ENCODE data around the gene ACSL3.

ACSL3 gene

GRCh38 chr2:222878877-222879603 is 18.2 kb downstream of the ACSL3 start:
- DNase-seq: no peak

GRCh38 chr2:222879604-222879933 is 18.7 kb downstream of the ACSL3 start:
- DNase-seq: no peak

- no peak for DNase-seq
Measured at GRCh38 chr2:222882484-222882928, 21.7 kb downstream of the ACSL3 start.

GRCh38 chr2:222883420-222883819 is 22.6 kb downstream of the ACSL3 start:
- no peak for DNase-seq

DNA sequence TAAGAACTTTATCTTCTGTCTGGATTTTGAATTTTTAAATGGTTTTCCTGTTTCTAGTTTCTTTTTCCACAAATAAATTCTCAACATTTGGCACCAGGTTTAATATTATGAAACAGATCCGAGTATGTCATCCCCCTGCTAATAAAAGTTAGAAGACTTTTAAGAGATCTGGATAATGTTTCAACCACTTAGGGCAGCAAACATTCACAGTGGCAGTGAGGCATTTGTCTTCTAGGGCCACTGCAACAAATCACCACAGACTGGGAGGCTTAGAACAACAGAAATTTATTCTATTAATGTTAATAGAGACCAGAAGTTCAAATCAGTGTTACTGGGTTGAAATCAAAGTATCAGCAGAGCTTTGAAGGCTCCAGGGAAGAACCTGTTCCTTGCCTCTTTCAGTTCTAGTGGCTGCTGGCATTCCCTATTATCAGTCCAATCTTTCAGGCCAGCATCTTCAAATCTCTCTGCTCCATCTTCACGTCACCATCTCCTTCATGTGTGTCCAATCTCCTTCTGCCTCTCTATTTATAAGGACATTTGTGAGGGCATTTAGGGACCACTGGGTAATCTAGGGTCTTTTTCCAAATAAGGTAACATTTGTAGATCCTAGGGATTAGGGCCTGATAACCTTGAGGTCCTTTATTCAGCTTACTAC is 23.4 kb downstream of the ACSL3 start:
- DNase-seq: no peak

DNA sequence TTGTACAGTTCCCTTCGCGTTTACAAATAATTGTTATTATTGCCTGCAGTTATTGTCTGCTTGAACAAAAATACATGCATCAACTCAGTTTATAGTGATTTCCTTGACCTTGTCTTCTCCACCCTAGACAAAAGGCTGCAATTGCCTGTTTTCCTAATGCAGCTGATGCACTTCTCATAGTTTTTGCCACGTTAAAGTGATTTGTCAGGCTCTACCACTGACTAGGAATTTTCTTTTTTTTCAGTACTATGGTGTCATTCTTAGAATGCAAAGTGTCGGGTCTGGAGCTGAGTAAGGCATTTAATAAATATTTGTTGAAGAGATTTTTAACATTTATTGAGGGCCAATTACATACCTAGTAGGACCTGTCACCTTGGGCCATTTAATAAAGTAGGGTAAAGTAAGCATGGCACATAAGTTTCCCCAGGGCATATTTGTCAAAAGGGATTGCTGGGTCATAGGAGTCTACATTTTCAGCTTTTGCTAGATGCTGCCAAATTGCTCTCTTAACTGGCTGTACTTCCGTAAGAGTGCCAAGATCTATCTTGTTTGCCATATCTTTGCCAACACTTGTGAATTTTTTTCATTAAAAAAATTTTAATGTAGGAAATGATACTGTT is 24.1 kb downstream of the ACSL3 start:
- DNase-seq: no peak

DNA sequence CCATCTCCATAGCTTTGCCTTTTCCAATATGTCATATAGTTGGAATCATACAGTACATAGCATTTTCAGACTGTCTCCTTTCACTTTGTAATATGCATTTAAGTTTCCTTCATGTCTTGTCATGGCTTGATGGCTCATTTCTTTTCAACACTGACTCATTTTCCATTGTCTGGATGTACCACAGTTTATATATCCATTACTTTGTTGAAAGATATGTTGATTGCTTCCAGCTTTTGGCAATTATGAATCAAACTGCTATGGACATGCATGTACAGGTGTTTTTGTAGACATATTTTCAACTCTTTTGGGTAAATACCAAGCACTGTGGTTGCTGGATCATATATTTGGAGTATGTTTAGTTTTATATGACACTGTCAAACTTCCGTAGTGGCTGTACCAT is 26.3 kb downstream of the ACSL3 start:
- DNase-seq: no peak

DNA sequence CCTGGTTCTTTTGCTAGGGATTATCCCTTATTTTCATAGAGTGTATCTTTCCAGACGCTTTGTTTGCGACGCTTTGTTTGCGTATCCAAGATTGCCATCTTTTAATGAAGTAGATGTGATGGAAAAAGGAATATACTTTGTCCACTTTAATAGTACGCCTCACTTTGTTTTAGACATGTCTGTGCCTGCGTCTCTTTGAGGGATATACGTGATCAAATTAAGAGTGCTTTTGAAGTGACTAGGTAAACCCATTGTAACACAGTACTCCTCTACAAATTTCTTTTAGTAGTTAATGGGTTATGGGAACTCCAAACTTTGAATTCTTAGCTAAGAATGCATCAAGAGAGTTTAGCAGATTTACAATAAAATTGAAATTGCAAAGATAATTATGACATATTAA is 27.9 kb downstream of the ACSL3 start:
- DNase-seq: no peak

DNA sequence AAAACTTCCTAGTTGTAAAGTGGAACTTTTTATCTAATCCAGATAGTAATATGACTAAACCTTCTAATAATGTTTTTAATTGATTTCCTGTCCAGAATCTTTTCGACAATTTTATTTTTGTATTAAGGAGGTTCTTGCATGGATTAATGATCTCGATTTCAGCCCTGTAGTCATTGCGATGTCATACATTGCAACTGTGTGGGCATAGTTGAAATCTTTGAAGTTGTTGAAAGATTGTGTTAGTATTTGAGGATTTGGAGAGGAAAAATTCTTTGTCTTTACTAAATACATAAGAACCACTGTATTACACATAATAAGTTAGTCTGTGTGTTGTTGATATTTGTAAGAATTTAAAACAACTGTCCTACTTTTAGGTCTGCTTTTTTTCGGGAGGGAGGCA is 31.1 kb downstream of the ACSL3 start:
- DNase-seq: no peak

DNA sequence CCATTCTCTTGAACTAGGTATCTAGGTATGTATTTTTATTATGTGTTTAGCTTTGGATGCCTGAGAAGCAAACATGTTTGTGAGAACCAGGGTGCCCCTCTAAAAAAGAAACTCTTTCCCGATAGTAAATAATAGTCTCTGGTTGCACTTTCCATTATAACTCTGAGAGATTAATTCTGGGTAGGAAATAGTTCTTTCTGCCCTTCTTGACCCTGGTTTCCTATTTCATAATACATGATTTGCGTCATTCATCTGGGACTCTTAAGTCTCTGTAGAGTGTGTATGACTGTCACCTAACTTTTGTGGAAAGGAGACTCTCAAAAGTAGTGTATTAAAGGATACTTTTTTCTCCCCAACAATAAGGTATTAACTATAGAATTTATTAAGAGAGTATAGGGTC is 31.5 kb downstream of the ACSL3 start:
- DNase-seq: no peak

DNA sequence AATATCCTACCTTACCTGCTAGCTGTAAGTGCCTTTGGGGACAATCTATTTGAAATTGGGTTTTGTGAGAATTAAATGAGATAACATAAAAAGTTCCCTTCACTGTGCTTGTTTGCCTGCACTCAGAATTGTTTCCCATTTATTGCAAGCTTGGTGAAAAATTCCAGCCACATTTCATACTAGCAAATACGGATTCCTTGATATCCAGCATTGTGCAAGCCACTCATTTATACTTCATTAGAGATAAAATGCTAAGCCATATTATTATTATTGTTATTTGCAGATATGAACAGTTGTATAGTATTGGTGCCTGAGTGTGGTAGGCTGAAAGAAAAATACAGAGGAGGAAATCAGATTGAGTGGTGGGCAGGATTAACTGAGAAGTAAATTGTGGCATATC is 31.9 kb downstream of the ACSL3 start:
- no peak for DNase-seq

DNA sequence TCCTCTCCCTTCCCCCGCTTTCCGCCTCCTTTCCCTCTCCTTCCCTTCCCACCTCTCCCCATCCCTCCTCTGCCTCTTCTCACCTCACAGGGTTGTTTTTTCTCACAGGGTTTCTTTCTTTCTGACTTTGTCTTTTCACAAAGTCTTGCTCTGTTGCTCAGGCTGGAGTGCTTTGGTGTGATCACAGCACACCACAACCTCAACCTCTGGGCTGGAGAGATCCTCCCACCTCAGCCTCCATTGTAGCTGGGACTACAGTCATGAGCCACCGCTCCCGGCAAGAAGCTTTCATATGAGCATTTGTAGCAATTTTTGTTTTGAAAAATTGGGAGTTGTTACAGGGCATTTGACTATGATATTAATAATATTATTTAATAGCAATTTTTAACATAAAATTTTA is 32.9 kb downstream of the ACSL3 start:
- DNase-seq: no peak

DNA sequence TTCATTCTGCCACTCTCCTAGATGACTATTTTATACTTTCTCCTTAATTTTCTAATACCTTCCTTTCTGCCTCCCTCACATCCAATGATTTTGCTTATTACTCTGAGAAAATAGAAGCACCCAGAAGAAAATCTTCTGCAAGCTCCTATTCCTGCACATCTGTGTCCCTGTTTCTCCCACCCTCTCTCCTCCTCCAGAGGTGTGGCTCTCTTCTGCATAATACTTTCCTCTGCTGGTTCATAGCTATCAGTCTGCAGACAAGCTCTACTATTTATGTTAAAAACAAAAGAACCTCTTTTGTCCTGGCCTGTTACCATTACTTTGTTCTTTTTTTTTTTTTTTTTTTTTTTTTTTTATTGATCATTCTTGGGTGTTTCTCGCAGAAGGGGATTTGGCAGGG is 34.3 kb downstream of the ACSL3 start:
- no peak for DNase-seq

DNA sequence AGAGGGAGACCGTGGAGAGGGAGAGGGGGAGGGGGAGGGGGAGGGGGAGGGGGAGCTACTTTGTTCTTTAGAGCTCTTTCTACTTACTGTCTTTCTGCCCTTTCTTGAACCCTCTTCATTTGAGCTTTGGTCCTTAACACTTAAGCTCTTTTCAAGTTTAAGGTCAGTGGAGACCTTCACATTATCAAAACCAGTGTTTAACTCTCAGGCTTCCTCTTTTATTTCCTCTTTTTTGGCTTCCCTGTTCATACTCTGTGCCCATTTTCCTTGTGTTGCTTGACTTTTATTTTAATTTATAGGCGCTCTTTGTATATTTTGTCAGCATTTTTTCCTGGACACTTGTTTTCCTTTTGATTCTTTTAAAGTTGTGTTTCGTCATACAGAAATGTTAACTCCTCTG is 37.1 kb downstream of the ACSL3 start:
- DNase-seq: no peak

GRCh38 chr2:222899413-222900181 is 38.8 kb downstream of the ACSL3 start:
- DNase-seq: no peak

- DNase-seq: no peak
Measured at GRCh38 chr2:222900354-222900753, 39.5 kb downstream of the ACSL3 start.

DNA sequence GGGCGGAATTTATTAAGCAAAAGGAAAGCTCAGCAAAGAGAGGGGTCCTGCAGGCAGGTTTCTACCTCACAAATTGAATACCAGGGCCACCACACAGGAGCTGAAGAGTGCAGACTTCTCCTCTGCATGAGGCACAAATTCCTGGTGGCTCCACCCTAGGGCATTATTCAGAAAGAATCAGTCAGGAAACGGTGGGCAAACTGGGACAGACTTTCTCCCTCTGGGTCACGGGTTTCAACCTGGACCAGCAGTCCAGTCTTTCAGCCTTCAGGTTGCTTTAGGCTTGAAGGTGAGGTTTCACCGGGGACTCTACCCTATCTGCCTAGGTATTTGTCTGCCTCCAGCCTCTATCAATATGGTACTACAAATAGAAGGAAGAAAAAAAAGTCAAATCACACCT is 41.8 kb downstream of the ACSL3 start:
- no peak for DNase-seq

DNA sequence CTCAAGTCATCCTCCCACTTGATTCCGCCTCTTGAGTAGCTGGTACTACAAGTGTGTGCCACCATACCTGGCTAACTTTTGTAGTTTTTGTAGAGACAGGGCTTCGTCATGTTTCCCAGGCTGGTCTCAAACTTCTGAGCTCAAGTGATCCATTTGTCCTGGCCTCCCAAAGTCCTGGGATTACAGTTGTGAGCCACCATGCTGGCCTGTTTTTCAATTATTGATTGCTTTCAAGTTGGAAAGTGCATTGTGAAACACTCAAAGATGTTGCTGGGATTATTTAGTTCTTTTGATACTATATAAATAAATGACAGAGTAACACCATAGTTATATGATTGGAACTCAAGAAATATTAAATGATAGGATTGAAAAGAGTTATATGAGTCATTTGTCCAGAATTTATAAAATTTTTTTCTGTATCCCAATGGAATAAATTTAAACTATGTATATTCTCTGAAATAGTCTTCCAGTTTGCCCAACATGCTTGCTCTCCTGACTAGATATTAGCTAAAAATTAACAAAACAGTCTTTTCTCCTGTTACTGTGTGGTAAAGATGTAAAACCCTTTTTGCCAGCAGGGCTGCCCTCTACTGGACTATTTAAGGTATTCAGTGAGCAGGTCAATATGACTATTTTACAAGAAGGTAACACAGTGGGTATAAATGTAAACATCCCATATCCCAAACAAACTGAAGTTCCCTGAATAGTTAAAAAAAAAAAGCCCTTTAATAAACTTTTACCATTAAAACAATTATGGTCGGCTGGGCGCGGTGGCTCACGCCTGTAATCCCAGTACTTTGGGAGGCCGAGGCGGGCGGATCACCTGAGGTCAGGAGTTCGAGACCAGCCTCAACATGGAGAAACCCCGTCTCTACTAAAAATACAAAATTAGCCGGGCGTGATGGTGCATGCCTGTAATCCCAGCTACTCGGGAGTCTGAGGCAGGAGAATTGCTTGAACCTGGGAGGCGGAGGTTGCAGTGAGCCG is 42.7 kb downstream of the ACSL3 start:
- no peak for DNase-seq

DNA sequence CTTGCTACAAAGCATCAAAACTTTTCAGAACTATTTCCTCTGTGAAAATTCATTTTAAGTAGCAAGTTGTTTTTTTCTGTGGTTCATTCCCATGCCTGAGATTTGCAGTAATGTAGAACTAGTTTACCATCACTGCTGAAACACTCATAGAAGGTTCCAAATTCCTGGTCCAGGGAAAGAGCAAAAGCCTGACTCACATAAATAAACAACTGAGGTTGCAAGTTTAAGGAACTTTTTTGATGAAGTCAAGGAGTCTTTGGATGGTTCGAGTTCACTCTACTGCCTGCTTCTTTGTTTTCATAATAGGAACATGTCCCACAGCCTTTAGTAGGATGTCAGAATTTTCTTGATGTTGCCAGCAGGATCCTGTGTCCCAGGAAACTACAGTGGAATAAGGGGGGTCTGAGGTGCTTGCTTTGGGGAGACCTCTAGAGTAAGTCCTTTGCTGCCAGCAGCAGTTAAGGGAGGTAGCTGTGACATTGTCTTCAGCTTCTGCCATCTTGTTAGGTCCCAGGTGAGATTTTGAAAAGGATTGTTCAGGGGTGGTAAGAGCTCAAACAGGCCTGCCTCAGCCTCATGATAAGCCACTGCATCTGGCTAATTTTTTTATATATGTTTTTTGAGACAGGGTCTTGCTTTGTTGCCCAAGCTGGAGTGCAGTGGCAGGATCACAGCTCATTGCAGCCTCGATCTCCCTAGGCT is 43.9 kb downstream of the ACSL3 start:
- DNase-seq: no peak

DNA sequence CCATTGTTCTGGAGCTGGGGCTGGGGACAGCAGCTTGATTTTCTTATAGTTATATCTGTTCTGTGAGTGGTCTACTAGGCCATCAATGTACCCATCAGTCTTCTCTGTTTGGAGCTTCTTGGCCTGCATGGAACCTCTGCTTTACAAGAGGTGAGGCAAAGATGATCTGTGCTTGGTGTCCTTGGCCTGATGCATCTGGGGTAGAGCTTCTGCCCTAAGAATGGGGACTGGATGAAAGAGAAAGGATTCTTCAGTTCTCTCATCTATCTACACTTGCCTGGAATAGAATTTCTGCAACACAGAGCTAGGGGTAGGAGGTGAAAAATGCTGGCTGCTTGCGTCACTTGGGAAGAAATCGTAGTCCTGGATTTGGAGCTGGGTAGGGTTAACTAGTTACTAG is 46.2 kb downstream of the ACSL3 start:
- DNase-seq: no peak

DNA sequence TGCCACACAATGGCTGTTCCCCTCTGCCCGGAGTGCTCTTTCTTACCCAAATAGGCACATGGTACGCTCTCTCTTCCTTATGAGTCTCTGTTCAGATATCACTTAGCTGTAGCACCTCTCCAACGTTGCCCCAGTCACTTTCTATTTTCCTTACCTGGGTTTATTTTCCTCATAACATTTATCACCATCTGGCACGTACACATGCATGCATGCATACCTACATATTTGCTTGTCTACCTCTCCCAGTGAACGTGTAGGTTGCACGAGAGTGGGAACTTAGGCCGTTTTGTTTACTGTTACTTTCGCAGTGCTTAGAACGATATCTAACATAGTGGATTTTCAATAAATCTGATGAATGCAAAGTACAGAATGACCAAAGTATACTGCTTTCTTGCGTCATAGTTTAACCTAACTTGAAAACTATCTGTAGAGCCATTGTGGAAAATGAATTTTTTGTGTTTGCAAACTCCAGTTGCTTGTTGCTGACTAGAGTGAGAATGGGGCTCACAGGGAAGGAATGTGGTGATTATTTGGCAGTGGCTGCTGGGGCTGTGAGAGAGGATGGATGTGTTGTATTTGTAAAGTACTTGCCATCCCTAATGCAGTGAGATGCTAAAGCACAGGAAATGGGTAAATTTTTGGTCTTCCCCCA is 47.1 kb downstream of the ACSL3 start:
- DNase-seq: no peak
